Occipital lobe (tissue), 3 donors: ENCODE results near the gene PTPRN2. TPM values are rescaled to one million over a fixed set of nuclear protein-coding genes. Genes with fewer than 3 reads are reported as not detected.
"Not testable (repeated sequence)": the region's sequence is repeated elsewhere in the genome, so short reads cannot be mapped to it uniquely, and the experiment has no call there.

Experiments
- DNase-seq: peaks from one replicate; lab custom pipeline; 2025; lab: John Stamatoyannopoulos, UW
- small RNA-seq: library from RNA; depleted of rRNA; stranded (forward); fragments of <200 nt; gene quantifications from one replicate; pipeline ENCODE3, GENCODE V24; 2014
- total RNA-seq: library from RNA; depleted of rRNA; stranded (reverse); fragments of >200 nt; gene quantifications from one replicate; pipeline ENCODE4 v1.2.3, GENCODE V29; 2014

PTPRN2 gene
- total RNA-seq, 1 donor from 2014 or later, result 62.2 TPM

DNA sequence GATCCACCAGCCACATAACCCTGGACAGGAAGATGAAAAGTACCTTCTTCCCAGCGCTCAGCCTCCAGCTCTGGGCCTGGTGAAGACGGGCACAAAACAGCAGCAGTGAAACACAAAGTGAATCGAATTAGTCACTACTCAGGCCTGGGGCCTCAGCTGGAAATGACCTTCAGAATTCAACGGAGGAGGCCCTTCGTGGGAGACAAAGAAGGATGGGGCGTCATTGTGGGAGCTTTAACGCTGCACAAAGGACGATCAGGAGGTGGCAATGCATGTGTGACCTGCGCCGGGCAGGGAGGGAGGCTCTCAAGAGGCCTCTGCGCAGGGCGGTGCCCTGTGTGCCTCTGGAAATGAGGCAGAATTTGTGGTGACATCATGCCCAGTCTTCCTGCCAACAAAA, 1089.0 kb downstream of the PTPRN2 start:
- DNase-seq, result no peak

DNA sequence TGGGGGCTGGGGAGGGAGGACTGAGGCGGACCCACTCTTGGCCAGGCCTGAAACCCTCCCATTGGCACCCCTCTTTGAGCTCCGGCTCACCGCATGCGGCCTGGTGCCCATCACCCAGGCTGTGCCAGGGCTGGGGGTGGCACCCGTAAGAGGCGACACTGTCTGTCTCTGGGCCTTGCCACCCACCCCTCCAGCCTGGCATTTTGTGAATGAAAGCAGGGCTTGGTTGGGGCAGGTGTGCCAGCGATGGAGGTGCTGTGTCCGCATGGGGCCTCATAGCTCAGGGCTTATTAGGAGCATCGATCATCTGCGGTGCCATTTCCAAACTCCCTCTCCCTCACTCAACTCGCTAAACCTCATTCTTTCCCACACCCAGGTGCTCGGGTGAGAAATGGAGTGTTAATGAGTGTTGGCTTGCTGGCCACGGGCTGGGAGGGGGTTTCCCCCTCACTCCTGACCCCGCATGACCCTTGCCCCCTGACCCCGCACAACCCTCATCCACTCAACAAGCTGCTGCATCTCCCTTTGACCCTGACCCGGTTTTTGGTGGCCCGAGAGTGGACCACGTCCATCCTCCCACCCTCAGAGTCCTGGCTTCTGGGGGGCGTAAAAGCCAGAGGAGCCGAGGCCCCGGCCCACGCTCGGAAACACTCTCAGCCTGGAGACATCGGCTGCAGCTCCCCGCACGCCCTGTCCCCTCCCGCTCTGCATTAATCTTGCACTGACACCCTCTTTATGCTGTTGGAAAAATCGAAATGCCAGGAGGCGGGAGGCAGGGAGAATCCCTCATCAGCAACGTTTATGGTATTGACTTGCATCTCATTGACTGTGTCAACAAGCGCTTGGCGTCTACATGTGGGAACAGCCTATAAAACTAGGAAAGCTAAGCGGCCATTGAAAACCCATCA, 1089.6 kb downstream of the PTPRN2 start:
- DNase-seq, result no peak

GRCh38 chr7:157497367-157497743, 1090.3 kb downstream of the PTPRN2 start:
- no peak for DNase-seq

DNA sequence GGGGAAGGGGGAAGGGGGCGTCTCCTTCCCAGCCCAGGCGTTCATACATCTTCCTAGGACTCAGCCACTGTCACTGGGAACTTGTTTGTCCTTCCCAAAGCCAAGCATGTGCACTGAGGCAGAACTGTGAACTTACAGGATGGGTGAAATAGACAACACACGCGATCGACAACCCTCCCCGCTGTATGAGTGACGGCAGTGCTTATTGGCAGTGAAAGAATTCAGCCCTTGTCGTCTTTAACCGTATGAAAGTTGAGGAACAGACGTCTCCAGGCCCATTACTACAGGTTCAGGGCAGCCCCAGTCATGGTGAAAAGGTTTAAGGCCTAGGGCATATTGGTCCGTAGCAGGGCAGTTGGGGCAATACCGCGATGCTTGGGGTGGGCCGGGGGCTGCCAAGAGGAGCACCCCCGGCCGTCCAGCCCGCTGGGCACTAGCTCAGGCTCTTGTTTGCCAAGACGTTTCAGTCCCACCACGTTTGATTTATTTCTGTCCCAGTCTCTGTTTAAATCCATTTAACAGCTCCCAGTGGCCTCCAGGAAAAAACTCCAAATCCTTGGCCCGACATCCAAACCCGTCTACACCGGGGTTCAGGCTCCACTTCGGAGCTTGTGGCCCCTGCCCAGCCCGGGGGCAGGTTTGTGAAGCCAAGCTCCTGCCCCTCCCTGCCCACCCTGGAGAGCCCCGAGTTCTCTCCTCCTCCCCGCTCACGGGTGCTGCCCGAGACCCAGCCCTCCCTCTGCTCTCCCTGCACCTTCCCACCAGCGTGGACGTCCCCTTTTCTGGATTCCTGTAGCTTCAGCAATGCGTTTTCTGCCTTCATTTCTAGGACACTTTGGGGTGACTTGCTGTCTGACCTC, 1091.0 kb downstream of the PTPRN2 start:
- no peak for DNase-seq

- DNase-seq, result no peak
Measured at GRCh38 chr7:157495594-157495993, 1092.0 kb downstream of the PTPRN2 start.

DNA sequence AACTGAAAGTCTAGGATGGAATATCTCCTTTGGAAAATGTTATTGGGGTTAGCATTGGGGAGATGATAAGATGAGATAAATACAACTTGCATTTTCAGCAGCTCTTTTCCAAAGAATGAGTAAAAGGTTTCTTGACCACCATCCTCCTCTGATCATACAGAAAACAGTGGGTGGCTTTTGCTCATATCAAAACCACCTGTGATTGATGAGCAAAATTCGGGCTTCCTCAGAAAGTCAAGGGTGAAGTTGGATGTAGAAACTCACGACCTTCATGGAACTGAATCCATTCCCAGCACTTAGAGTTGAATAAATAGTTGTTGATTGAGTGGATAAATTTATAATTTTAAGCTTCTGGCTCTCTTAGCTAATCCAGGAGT, 1092.5 kb downstream of the PTPRN2 start:
- DNase-seq, result no peak

GRCh38 chr7:157494506-157495176, 1093.0 kb downstream of the PTPRN2 start:
- DNase-seq, result no peak

- no peak for DNase-seq
Measured at GRCh38 chr7:157493776-157494175, 1093.8 kb downstream of the PTPRN2 start.

DNA sequence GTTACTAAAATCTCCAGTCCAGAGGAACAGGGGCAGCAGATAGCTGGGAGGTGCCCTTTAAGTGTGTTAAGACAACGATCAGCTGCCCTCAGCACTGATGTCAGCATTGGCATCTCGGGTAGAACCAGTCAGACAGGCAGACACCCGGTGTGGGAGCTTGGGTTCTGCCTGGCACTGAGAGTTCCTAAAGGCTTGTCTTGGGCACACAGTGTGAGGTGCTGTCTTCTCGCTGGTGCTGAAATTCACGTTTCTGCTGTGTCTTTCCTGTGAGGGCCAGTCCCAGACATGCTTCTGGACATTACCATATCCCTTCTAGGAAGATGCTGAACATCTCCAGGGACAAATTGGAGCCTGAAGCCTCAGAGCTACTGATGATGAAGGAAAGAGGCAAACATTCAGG, 1094.6 kb downstream of the PTPRN2 start:
- no peak for DNase-seq

GRCh38 chr7:157490465-157490912, 1097.1 kb downstream of the PTPRN2 start:
- no peak for DNase-seq

GRCh38 chr7:157489870-157490269, 1097.8 kb downstream of the PTPRN2 start:
- not testable (repeated sequence) for DNase-seq

Small RNA genes within 50 kb of the gene (small RNA-seq; reads per million reads assigned to genes)
- gene MIR153-2, result 3.0 reads per million, percentile 87 among the genes with 10 or more reads in this experiment
- gene MIR5707, result not detected
- gene MIR595, result not detected
- gene THAP5P1, result not detected

Other genes with a start within 250 kb of the PTPRN2 start
- 14.3 TPM for gene NCAPG2, start 117.0 kb upstream of the PTPRN2 start, total RNA-seq
- gene ESYT2, start 241.7 kb upstream of the PTPRN2 start, total RNA-seq, result 125 TPM